SU-DHL-6 (cell line): ENCODE results near the gene DENND2C.

Experiments used
- H2AFZ ChIP-seq: fragments of 200-600 bp; sonication (generic); 2 replicates; pipeline ENCODE4 v1.6.1; 2014; ENCODE audit warnings: low read depth, mild to moderate bottlenecking, moderate library complexity, mixed read lengths, antibody characterized with exemption, low read length; ENCODE audit not compliant: severe bottlenecking
- H3F3A ChIP-seq: fragments of 200-600 bp; shearing (Covaris generic); 2 replicates; pipeline ENCODE4 v1.6.0; 2016; ENCODE audit warnings: antibody characterized with exemption, mild to moderate bottlenecking; ENCODE audit not compliant: insufficient read depth
- H3K27ac ChIP-seq: fragments of 200-600 bp; sonication (generic); 2 replicates; pipeline ENCODE4 v1.5.1; 2016; ENCODE audit warnings: low read depth, mild to moderate bottlenecking, low read length, moderate library complexity, mixed read lengths
- H3K27me3 ChIP-seq: fragments of 200-600 bp; sonication (generic), shearing (Covaris generic); 2 replicates; pipeline ENCODE4 v1.6.0; 2014; ENCODE audit warnings: mild to moderate bottlenecking, low read length
- H3K36me3 ChIP-seq: fragments of 200-600 bp; sonication (generic); 2 replicates; pipeline ENCODE4 v1.6.1; 2014; ENCODE audit warnings: mild to moderate bottlenecking, low read length, mixed read lengths
- H3K4me2 ChIP-seq: fragments of 300-600, 200-600 bp; shearing (Covaris generic), sonication (generic); 2 replicates; pipeline ENCODE4 v1.6.0; 2014; ENCODE audit warnings: low read length, low read depth, mild to moderate bottlenecking; ENCODE audit not compliant: poor library complexity, severe bottlenecking
- H3K4me3 ChIP-seq: fragments of 200-600 bp; sonication (generic); 2 replicates; pipeline ENCODE4 v1.5.1; 2014; ENCODE audit warnings: antibody characterized with exemption, low read length, mild to moderate bottlenecking, mixed read lengths; ENCODE audit not compliant: insufficient read depth, poor library complexity, severe bottlenecking
- H3K79me2 ChIP-seq: fragments of 200-600 bp; sonication (generic); 2 replicates; pipeline ENCODE4 v1.6.1; 2014; ENCODE audit warnings: mild to moderate bottlenecking, low read length, moderate library complexity; ENCODE audit not compliant: insufficient read depth
- H3K9ac ChIP-seq: fragments of 200-600 bp; sonication (generic); 2 replicates; pipeline ENCODE4 v1.7.0; 2014; ENCODE audit warnings: mild to moderate bottlenecking, low read length
- H3K9me2 ChIP-seq: fragments of 200-600 bp; sonication (generic); replicated peaks from 2 replicates; pipeline ENCODE4 v1.6.1; 2014; ENCODE audit warnings: low read length; ENCODE audit not compliant: insufficient read depth
- H3K9me3 ChIP-seq: fragments of 200-600 bp; sonication (generic); 2 replicates; pipeline ENCODE4 v1.6.1; 2014; ENCODE audit warnings: low read length, mixed read lengths; ENCODE audit not compliant: insufficient read depth
- H4K20me1 ChIP-seq: fragments of 200-600 bp; sonication (generic); 2 replicates; pipeline ENCODE4 v1.6.1; 2014; ENCODE audit warnings: low read depth, mild to moderate bottlenecking, antibody characterized with exemption, low read length, moderate library complexity, mixed read lengths
- EZH2phosphoT487 ChIP-seq: fragments of 200-600 bp; sonication (generic), shearing (Covaris generic); conservative IDR thresholded peaks from 2 replicates; pipeline ENCODE4 v1.6.1; 2018; ENCODE audit warnings: mild to moderate bottlenecking, antibody characterized with exemption, low read length, moderate library complexity, mixed read lengths
- TF ChIP-seq, protein P1 (sequence below): fragments of 200-600 bp; sonication (generic); IDR thresholded peaks from one replicate; pipeline ENCODE4 v1.5.1; 2017; ENCODE audit warnings: antibody characterized with exemption, mild to moderate bottlenecking, low read length, moderate library complexity; ENCODE audit not compliant: insufficient read depth, poor library complexity, severe bottlenecking

The DENND2C gene

GRCh38 chr1:114716304-114717170, 46.7 kb upstream of the DENND2C start, which contains the start of gene NRAS:
NRAS (minus strand) TSS chr1:114716771; CDS start chr1:114716160, 611 bp downstream.
- peak within 1 kb of the TSS; percentile 81 for H3K4me2 ChIP-seq
- H3F3A ChIP-seq: peaks cover 33% of the 10 kb centered on the region
- H3K9ac ChIP-seq: peak within 1 kb of the TSS; percentile 94
- peak within 1 kb of the TSS; percentile 73 for H3K27ac ChIP-seq
- peaks cover 35% of the 10 kb centered on the region for H3K79me2 ChIP-seq
- peak within 1 kb of the TSS; percentile 64 for H2AFZ ChIP-seq
- no peaks in the 10 kb centered on the region for H3K9me2 ChIP-seq
- TF ChIP-seq, protein P1, sequence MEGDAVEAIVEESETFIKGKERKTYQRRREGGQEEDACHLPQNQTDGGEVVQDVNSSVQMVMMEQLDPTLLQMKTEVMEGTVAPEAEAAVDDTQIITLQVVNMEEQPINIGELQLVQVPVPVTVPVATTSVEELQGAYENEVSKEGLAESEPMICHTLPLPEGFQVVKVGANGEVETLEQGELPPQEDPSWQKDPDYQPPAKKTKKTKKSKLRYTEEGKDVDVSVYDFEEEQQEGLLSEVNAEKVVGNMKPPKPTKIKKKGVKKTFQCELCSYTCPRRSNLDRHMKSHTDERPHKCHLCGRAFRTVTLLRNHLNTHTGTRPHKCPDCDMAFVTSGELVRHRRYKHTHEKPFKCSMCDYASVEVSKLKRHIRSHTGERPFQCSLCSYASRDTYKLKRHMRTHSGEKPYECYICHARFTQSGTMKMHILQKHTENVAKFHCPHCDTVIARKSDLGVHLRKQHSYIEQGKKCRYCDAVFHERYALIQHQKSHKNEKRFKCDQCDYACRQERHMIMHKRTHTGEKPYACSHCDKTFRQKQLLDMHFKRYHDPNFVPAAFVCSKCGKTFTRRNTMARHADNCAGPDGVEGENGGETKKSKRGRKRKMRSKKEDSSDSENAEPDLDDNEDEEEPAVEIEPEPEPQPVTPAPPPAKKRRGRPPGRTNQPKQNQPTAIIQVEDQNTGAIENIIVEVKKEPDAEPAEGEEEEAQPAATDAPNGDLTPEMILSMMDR: no peak
- no peak for TF ChIP-seq EZH2phosphoT487
- H3K4me3 ChIP-seq: peak within 1 kb of the TSS; percentile 95
- H3K27me3 ChIP-seq: no peaks in the 10 kb centered on the region
- H3K9me3 ChIP-seq: no peaks in the 10 kb centered on the region
- peaks cover 43% of the 10 kb centered on the region for H3K36me3 ChIP-seq
- no peaks in the 10 kb centered on the region for H4K20me1 ChIP-seq

- H3F3A ChIP-seq: peaks cover 33% of the 10 kb centered on the region
- peaks cover 38% of the 10 kb centered on the region for H3K36me3 ChIP-seq
Measured at GRCh38 chr1:114715952-114716303, 46.1 kb upstream of the DENND2C start.

DNA sequence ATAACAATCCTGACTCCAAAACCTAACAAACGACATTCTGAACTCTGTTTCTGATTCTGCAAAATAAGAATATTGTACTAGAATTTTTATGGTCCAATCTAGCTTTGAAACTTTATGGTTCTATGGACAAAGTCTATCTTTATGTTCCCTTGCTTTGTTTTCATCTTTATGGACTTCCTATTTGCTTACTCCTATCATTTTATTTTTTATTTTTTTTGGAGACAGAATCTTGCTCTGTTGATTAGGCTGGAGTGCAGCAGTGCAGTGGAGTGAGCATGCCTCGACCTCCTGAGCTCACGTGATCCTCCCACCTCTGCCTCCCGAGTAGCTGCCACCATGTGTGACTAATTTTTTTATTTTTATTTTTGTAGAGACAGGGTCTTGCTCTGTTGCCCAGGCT, 43.1 kb upstream of the DENND2C start:
- no peaks in the 10 kb centered on the region for H4K20me1 ChIP-seq
- peaks cover 35% of the 10 kb centered on the region for H3K79me2 ChIP-seq
- no peak overlapping the region for H2AFZ ChIP-seq
- H3K4me3 ChIP-seq: no peak overlapping the region
- TF ChIP-seq, protein P1: no peak
- TF ChIP-seq EZH2phosphoT487: no peak
- H3F3A ChIP-seq: peaks cover 12% of the 10 kb centered on the region
- no peak overlapping the region for H3K9ac ChIP-seq
- peaks cover 35% of the 10 kb centered on the region for H3K36me3 ChIP-seq
- H3K4me2 ChIP-seq: no peak overlapping the region
- H3K9me2 ChIP-seq: no peaks in the 10 kb centered on the region
- no peaks in the 10 kb centered on the region for H3K9me3 ChIP-seq
- no peaks in the 10 kb centered on the region for H3K27me3 ChIP-seq
- no peak overlapping the region for H3K27ac ChIP-seq

More at GRCh38 chr1:114715952-114716303, 46.1 kb upstream of the DENND2C start:
- no peak for TF ChIP-seq EZH2phosphoT487
- TF ChIP-seq, protein P1: no peak
- H3K27me3 ChIP-seq: no peaks in the 10 kb centered on the region
- H3K27ac ChIP-seq: peak overlapping the region; percentile 73
- H3K9me3 ChIP-seq: no peaks in the 10 kb centered on the region
- no peaks in the 10 kb centered on the region for H4K20me1 ChIP-seq
- H3K9me2 ChIP-seq: no peaks in the 10 kb centered on the region
- peak overlapping the region; percentile 94 for H3K9ac ChIP-seq
- peak overlapping the region; percentile 95 for H3K4me3 ChIP-seq
- H3K4me2 ChIP-seq: peak overlapping the region; percentile 81
- peaks cover 35% of the 10 kb centered on the region for H3K79me2 ChIP-seq
- H2AFZ ChIP-seq: no peak overlapping the region
